Skeletal muscle satellite cell (primary cell): Measurements from ENCODE around the gene EFCAB9. TPM values are rescaled to one million over a fixed set of nuclear protein-coding genes. Genes with fewer than 3 reads are reported as not detected.
"Not testable (repeated sequence)": the region's sequence is repeated elsewhere in the genome, so short reads cannot be mapped to it uniquely, and the experiment has no call there.

Experiments used
- H3K27me3 ChIP-seq: 2 replicates; pipeline ENCODE4 v1.7.0; 2013; ENCODE audit warnings: low read length; ENCODE audit not compliant: control insufficient read depth, insufficient read depth
- H3K36me3 ChIP-seq: 2 replicates; pipeline ENCODE4 v1.7.0; 2013; ENCODE audit warnings: mild to moderate bottlenecking, control low read depth, low read length; ENCODE audit not compliant: insufficient read depth
- H3K4me1 ChIP-seq: 2 replicates; pipeline ENCODE4 v1.7.0; 2013; ENCODE audit warnings: low read length; ENCODE audit not compliant: control insufficient read depth, insufficient read depth
- H3K4me2 ChIP-seq: 2 replicates; pipeline ENCODE4 v1.7.0; 2013; ENCODE audit warnings: mild to moderate bottlenecking, low read length
- H3K4me3 ChIP-seq: 2 replicates; pipeline ENCODE4 v1.7.0; 2013; ENCODE audit warnings: low read length
- H3K9ac ChIP-seq: 2 replicates; pipeline ENCODE4 v1.7.0; 2013; ENCODE audit warnings: mild to moderate bottlenecking, low read depth, low read length, moderate library complexity
- H3K9me3 ChIP-seq: replicated peaks from 2 replicates; pipeline ENCODE4 v1.7.0; 2013; ENCODE audit warnings: mild to moderate bottlenecking, control low read depth, low read length
- total RNA-seq: library from RNA; depleted of rRNA; stranded (reverse); fragments of >200 nt; gene quantifications from 2 replicates; pipeline ENCODE4 v1.2.3, GENCODE V29; 2012; rRNA removed

EFCAB9 gene
- not detected in 2 replicates for total RNA-seq

DNA sequence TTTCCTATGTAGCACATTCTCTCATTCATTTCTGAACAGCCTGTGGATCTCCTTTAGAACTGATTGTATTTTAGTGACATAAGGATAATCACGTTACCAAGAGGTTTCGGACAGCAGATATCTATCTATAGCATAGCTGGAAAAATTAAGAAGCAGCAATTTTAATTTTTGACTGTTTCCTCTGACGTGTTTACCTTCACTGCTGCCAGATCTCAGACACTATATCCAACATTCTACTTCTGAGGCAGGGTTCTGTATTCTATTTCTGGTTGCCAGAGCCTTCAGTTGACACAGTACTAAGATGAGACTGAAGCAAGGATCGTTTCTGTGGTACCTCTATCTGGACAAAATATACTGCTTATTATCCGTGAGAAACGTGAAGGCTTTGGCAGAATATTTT, at the start of gene EFCAB9:
TSS of gene EFCAB9 (plus strand) at position 301 of the 400 bp plus-strand sequence. CDS start at position 302, 1 bp downstream.
- no peaks in the 10 kb centered on the region for H3K36me3 ChIP-seq
- H3K9ac ChIP-seq: no peak within 1 kb of the TSS
- H3K4me3 ChIP-seq: no peak within 1 kb of the TSS
- no peaks in the 10 kb centered on the region for H3K27me3 ChIP-seq
- H3K4me2 ChIP-seq: no peak within 1 kb of the TSS
- H3K4me1 ChIP-seq: no peaks in the 10 kb centered on the region
- H3K9me3 ChIP-seq: no peaks in the 10 kb centered on the region

DNA sequence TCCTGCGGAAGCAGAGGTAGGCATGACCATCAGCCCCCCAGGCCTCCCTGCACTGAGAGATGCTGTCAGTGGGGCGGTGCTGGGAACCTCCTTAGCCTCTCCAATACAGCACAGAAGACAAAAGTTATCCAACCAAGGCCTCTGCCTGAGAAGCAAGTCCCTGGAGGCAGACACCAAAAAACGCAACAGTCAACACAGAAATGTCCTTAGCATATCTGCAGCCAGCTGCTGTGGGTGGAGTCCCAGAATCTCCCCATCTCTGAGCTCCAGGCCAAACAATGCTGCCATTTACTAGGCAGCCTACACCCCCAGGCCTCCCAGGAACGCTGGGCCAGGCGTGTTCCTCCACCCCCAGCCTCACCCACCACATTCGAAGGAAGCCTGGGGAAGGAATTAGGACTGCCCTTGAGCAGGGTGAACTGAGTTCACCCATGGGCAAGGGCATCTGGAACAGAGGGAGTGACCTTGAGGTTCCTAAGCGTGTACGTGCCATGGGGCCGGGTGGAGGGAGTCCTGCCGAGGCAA, 49.6 kb upstream of the EFCAB9 start:
- H3K36me3 ChIP-seq: peaks cover 4% of the 10 kb centered on the region
- no peaks in the 10 kb centered on the region for H3K9me3 ChIP-seq
- no peak overlapping the region for H3K4me3 ChIP-seq
- no peak overlapping the region for H3K4me2 ChIP-seq
- H3K9ac ChIP-seq: no peak overlapping the region
- H3K27me3 ChIP-seq: no peaks in the 10 kb centered on the region
- H3K4me1 ChIP-seq: no peaks in the 10 kb centered on the region

GRCh38 chr5:172144931-172145869, 48.8 kb upstream of the EFCAB9 start:
- no peak overlapping the region for H3K4me2 ChIP-seq
- H3K9ac ChIP-seq: no peak overlapping the region
- H3K9me3 ChIP-seq: no peaks in the 10 kb centered on the region
- no peaks in the 10 kb centered on the region for H3K27me3 ChIP-seq
- H3K4me3 ChIP-seq: no peak overlapping the region
- peaks cover 4% of the 10 kb centered on the region for H3K36me3 ChIP-seq
- H3K4me1 ChIP-seq: no peaks in the 10 kb centered on the region

GRCh38 chr5:172145870-172146747, 47.9 kb upstream of the EFCAB9 start:
- no peak overlapping the region for H3K9ac ChIP-seq
- no peak overlapping the region for H3K4me3 ChIP-seq
- H3K4me1 ChIP-seq: no peaks in the 10 kb centered on the region
- peaks cover 4% of the 10 kb centered on the region for H3K36me3 ChIP-seq
- no peaks in the 10 kb centered on the region for H3K9me3 ChIP-seq
- no peaks in the 10 kb centered on the region for H3K27me3 ChIP-seq
- H3K4me2 ChIP-seq: no peak overlapping the region

DNA sequence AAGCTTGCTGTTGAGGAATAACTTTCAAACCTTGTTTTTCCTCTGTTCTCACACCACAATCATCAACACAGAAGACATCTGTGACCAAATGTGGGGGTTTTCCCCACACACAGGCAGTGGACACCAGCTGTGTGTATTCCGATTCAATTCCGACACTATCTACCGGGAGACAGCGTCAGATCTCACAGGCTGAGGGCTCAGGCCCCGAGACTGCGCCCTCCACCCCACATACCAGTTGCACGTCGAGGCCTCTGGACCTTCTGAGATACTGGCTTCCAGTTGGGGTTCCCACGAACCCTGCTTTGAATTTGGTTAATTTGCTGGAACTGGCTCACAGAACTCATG, 47.3 kb upstream of the EFCAB9 start:
- no peaks in the 10 kb centered on the region for H3K27me3 ChIP-seq
- H3K4me2 ChIP-seq: no peak overlapping the region
- H3K9me3 ChIP-seq: no peaks in the 10 kb centered on the region
- H3K4me1 ChIP-seq: no peaks in the 10 kb centered on the region
- H3K9ac ChIP-seq: no peak overlapping the region
- H3K4me3 ChIP-seq: no peak overlapping the region
- peaks cover 7% of the 10 kb centered on the region for H3K36me3 ChIP-seq

DNA sequence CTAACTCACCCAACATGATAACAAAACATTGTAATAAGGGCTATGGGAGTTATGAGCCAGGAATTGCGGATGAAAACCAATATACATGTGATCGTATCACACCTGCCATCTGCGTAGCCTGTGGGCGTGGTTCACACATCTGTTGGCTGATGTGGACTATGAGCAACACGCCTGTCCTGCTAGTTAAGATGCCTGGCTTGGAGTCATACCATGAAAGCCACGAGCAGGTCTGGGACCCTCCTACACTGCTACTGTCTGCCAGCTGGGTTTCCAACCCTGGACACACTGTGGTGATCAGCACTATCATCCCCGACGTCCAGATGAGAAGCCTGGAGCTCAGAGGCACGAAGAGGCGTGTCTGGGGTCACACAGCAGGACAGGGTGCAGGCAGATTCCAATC, 46.1 kb upstream of the EFCAB9 start:
- Histone ChIP-seq H3K27me3 (no peaks in the 10 kb centered on the region), H3K36me3 (peaks cover 9% of the 10 kb centered on the region), H3K9me3 (no peaks in the 10 kb centered on the region), H3K4me1 (no peaks in the 10 kb centered on the region), H3K4me2 (no peak overlapping the region), H3K9ac (no peak overlapping the region), H3K4me3 (no peak overlapping the region)

- Histone ChIP-seq H3K36me3 (peaks cover 11% of the 10 kb centered on the region), H3K27me3 (no peaks in the 10 kb centered on the region), H3K4me2 (no peak overlapping the region), H3K4me1 (no peaks in the 10 kb centered on the region), H3K9me3 (no peaks in the 10 kb centered on the region), H3K4me3 (no peak overlapping the region), H3K9ac (no peak overlapping the region)
Measured at GRCh38 chr5:172148381-172148780, 45.6 kb upstream of the EFCAB9 start.

- no peak overlapping the region for H3K4me2 ChIP-seq
- H3K36me3 ChIP-seq: peaks cover 18% of the 10 kb centered on the region
- no peak overlapping the region for H3K9ac ChIP-seq
- H3K4me3 ChIP-seq: no peak overlapping the region
- H3K4me1 ChIP-seq: no peaks in the 10 kb centered on the region
- no peaks in the 10 kb centered on the region for H3K27me3 ChIP-seq
- no peaks in the 10 kb centered on the region for H3K9me3 ChIP-seq
Measured at GRCh38 chr5:172149073-172149472, 44.9 kb upstream of the EFCAB9 start.

- not testable (repeated sequence) for H3K9me3 ChIP-seq, H3K9ac ChIP-seq, H3K4me1 ChIP-seq, H3K4me3 ChIP-seq, H3K27me3 ChIP-seq, H3K4me2 ChIP-seq
- peaks cover 19% of the 10 kb centered on the region for H3K36me3 ChIP-seq
Measured at GRCh38 chr5:172149481-172149880, 44.5 kb upstream of the EFCAB9 start.

DNA sequence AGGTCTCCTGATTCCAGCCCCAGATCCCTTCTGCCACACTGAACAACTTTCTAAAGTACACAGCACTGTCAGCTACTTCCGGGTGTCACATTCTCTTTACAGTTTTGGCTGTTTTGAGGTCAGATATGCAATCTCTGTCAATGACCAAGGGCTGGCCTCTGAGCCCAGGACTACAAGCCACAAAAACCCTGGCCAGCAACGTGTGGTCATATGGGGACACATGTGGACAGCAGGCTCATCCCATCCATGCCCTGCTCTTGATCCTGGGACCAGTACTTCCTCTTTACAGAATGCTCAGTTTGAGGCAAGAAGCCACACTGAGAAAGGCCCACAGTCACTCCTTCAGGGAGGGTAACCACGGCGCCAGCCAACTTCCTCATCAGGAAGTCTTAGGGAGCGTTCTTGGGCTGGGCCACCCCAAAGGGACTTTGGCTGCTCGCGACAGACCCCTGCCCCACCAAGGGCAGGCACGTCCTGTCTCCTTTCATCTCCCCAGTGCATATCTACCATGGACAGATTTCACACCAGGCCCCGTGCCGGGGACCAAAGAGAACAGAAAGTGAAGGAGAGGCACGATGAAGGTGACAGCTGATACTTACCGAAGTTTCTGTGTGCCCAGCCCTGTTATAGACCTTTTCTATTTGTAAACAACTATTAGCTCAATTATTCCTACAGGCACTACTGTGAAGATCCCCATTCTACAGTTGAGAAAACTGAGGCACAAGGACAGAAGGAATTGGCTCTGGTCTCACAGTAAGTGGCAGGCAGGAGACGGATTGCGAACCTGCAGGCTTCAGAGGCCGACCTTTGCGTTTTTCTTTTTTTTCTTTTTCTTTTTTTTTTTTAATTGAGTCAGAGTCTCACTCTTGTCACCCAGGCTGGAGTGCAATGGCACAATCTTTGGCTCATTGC, 43.2 kb upstream of the EFCAB9 start:
- Histone ChIP-seq H3K27me3 (no peaks in the 10 kb centered on the region), H3K9ac (no peak overlapping the region), H3K4me1 (no peaks in the 10 kb centered on the region), H3K9me3 (no peaks in the 10 kb centered on the region), H3K4me2 (no peak overlapping the region), H3K36me3 (peaks cover 19% of the 10 kb centered on the region), H3K4me3 (no peak overlapping the region)
